Activated CD8-positive, alpha-beta memory T cell treated with anti-CD3 and anti-CD28 coated beads, Interleukin-2, amount 50 U/mL, for 48 hours (primary cell): Measurements from ENCODE around the gene SNCA.

Experiments used
- DNase-seq: peaks from one replicate; pipeline ENCODE4 v3.0.0-alpha.2; 2020

The SNCA gene

DNA sequence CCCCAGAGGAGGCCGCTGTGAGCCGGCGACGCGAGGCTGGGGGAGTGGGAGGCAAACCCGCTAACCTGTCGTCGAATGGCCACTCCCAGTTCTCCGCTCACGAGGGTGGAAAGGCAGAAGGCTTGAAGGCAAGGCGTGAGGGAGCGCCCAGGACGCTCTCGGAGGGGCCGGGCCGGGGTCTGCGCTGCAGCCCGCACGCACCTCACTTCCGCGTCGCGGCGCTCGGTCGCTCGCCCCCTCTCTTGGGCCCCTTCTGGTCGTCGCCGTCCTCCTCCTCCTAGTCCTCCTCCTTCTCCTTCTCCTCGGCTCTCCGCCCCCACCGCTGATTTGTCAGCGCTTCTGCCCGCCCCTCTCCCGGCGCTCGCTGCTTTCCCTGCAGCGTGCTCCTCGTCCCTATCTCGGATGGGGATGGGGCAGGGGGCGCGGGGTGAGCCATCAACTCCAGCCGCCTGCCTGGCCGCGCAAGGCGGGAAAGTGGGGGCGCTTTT, at the start of gene SNCA:
SNCA (minus strand) TSS at position 265 of the 488 bp plus-strand sequence. CDS start 1,494 bp downstream, outside the sequence.
- peak; percentile 62 for DNase-seq

DNA sequence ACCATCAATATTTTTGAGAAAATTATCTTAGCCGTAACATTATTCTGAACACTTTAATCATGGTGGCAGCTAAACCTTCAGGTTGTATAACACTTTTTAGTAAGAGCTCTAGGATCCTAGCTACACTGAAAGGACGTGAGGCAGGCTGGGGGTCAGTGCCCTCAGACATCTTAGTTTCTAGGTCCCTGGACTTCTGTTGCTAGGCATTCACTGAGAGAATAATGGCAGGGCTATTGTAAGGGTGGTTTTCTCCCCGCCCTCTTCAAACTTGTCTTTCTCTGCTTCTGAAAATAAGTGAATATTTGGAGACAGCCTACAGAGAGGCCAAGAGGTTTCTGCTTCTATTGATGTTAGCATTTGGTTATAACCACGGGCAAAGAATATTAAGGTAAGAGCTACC, 42.3 kb upstream of the SNCA start:
- no peak for DNase-seq

DNA sequence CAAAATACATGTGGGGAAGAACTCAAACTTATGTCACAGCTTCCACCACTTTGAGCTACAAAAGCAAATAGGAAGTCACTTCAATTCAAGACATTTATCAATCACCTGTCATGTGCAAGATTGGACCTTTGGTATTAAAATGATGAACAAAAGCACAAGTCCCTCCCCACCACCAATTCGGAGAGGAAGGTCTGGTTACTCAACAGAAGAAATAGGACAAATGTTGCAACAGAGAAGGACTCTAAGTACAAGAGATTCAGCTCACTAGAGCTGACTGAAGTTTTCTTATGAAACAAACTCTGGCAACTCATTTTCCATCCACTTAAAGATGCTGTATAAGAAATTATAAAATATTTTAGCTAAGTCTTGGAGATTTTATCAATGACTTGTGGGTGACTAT, 41.6 kb upstream of the SNCA start:
- DNase-seq = no peak

DNA sequence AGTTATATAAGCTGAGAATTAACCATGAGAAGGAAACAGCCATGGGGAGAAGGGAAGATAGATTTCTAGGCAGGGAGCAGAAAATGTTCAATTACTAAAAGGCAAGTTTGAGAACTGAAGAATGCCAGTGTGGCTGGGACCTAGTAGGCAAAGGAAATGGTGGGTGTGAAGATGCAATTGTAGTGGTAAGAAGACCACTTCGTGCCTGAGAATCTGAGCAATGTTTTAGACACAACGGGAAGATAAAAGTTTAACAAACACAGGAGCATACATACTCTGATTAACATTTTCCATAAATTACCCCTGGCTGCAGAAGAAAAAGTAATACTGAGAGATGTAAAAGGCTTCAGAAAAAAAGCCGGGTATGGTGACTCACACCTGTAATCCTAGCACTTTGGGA, 39.6 kb upstream of the SNCA start:
- DNase-seq = no peak

DNA sequence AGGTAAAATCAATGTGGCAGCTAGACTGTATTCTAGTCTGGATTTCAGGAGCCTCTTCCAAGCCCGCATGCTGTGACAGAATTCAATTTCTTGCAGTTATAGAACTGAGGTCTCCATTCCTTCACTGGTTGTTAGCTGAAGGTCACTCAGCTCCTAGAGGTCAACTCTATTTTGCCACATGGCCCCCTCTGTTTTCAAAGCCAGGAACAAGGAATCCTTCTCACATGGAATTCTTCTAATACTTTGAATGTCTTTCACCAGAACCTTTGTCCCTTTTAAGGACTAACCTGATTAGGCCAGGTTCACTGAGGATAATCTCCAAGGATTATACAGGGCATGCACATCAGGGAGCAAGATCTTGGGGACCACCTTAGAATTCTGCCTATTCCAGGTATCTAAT, 34.2 kb upstream of the SNCA start:
- no peak for DNase-seq

DNA sequence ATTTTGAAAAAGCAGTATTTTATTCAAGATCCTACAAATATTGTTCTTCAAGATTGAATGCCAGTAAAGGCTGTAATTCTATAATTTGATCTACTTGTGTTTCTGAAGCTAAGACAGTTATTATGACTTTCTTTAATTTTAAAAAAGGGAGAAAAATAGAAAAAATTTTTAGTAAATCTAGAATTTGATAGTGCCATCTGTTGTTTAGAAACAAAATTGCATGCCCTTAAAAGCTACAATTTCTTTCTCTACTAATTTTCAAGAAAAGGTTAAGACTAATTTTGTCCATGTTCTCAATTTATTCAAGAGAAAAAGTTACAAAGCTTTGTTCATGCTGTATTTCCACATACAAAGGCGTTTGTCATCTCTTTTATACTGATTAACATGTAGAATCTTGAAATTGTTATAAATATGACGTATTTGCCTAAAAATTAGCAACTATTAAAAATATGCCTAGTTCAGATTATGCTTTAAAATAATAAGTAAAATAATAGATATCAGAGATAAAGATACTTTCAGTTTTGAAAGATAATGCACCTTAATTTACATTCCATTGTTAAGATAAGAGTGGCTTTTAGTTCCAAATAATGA, 32.1 kb upstream of the SNCA start:
- no peak for DNase-seq

DNA sequence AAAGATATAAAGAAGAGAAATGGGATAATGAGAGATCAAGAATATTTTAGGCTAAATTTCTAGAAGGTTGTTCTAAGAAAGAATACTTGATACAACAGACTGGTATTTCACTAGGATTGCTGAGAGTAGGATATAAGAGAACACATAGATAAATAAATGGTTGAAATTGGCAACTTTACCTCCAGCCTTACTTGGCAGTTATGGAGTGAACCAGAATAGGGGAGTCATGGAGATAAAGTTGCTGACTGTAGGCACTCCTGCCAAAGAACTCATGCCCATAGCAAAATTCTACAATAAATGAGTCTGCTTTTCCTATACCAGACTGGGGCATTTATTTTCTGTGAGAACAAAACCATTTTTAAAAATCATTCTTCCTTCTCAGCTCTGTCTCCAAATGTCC, 31.3 kb upstream of the SNCA start:
- DNase-seq = no peak

DNA sequence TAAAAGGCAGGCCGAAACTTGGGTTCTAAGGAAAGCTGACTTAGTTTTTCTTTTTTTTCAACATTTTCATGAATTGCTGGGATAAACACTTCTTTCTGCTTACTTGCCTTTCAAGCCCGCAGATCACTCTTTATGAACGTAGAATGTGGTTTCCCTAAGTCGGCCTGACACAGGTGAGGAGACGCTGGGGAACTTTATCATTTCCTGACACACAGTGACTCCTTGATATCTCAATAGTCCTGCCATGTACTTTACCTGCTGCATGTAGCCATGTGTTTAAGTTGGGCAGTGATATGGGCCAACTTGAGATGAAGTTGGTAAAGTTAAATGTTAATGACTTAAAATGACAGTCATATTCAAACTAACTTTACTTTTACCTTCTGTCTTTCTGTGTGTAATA, 26.6 kb upstream of the SNCA start:
- no peak for DNase-seq

DNA sequence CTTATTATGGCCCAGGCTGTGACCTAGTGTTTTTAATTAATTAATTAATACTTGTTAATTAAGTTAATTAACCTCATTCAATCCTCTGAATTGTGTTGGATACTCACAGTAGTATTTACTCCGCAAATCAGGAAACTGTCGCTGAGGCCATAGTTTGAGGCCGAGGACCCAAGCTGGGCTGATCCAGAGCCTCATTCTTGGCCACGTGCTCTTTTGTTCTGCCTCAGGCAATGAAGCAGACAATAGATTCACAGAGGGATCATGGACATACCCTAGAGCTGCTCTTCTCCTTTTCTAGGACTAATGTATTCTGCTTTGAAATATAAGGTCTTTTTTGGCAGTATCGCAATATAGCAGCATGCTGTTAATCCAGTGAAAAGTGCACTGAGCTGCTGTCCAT, 24.0 kb upstream of the SNCA start:
- DNase-seq = no peak

DNA sequence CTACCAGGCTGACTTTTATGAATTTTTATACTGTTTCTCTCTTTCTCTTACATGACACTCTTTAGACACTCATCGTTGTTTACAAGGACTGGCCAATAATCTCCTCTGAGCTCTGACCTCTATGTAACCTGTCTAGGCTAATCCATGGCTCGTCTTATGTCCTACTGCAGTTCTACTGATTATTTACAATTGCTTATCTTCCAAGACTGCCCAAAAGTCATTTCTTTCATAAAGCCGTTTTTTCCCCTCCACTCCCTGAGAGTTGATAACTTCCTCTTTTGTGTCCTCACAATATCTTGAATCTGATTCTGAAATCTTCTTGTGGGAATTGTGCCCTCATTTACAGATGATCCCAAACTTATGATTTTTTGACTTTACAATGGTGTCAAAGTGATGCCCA, 18.3 kb upstream of the SNCA start:
- DNase-seq = no peak

DNA sequence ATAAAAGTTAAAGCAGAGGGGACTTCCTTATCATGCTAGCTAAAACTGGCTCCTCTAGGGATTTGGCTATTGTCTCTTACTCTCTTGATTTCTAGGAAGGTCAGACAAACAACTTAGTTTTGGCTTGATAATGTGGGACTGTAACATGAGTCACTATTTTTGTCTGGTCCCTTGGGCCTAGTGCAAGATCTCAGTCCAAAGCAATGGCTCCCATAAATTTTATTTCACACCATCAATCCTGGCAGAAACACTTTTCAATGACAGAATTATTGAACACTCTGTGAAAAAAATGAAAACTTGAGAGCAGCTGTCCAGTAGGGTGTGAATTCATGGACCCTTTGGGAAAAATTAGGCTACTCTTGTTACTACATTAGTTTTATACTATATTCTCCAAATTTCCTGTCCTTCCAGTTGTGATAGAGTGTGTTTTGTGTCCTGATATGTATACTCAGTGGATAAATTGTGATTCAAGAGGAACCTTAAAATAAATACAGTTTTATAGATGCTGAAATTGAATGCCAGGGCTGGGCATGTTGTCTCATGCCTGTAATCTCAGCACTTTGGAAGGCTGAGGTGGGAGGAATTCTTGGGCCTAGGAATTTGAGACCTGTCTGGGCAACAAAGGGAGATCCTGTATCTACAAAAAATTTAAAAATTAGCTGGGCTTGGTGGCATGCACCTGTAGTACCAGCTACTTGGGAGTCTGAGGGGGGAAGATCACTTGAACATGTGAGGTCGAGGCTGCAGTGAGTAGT, 10.8 kb upstream of the SNCA start:
- DNase-seq = no peak

DNA sequence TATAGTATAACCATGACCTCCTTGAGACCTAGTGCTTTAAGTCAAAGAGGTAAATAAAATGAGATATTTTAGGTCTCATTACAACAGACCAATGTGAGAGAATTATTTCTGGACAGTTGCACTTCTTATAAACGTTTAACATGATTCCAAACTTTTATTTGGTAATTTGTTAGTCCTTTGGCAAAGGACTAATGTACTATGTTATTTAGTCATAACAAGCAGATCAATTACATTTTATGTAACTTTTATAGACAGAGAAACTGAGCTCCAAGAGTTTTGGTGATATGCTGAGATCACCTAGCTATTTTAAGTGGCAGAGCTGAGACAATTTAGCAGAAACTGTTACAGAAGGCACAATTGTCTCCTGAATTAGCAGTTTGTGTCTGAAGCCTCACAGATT, 2.6 kb upstream of the SNCA start:
- DNase-seq = no peak

DNA sequence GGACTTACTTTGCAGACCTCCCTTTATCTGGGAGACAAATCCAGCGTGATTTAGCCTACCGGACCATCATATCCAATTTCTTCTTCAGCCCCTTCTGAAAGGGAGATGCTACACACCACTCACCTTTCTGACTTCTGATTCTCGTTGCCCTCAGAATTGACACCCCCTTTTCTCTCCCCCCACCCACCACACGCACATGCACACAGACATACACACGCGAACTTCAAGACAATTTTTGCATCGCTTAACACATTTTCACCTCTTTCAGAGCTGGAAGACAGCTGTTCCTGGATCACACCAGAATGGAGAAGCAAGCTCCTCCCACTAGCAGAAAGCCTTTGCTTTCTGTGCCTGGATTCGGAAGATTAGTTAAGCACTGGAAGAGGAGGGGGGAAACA, 1.0 kb upstream of the SNCA start:
- DNase-seq = no peak

DNA sequence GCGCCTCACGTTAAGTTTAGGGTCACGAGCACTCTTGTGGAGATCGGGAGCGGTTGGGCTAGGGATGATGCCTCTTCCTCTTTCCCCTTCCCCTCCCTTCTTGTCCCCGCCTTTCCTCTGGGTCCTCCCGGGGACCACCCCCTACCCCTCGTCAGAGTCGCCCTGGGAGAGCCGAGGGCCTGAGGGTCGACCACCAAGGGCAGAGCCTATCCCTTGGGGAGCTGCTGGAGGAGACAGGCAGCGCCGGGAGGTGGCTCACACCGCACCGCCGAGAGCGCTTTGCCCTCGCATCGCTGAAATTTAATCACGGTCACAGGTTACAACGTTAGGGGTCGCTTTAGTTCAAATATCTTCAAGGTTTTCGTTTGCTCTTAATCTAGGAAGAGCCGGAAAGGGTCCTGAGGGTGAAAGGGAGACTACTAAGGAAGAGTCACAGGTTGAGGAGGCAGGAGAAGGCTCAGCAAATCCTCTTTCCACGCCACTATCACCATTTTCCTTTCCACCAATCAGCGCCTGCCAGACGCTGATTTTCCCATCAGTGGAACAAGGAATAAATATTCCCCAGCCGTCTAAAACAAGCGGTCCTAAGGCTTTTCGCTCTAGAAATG, 528 bp upstream of the SNCA start:
- DNase-seq = peak; percentile 62

DNA sequence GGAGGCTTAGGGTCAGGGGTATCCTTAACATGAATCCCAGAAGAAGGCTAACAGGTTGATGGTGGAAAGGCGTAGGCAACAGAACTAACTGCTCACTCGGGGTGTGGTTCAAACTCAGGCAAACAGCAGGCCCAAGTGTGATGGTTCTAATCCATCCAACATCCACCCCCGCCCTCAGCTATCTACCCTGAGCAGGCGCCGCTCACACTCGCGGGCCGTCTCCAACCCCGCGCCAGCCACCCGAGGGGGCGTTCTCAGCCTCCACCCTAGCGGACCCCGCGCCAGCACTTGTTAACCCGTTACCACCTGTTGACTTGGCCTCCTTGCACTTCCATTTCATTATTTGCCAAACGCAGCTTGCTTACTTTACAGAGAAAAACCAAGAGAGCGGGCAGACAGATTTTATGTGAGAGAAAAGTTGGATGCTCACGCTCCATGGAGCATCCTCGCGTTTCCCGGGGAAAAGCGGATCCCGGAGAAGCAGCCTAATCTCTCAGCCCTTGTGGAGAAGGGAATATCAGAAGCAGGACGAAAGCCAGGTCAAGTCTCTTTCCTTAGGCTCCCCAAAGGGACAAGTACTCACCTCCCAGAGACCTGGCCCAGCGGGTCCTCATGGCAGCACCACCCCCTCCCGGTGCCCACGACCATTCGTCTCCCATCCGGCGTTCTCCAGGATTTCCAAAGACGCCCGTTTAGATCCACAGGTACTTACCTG, 773 bp downstream of the SNCA start:
- no peak for DNase-seq

DNA sequence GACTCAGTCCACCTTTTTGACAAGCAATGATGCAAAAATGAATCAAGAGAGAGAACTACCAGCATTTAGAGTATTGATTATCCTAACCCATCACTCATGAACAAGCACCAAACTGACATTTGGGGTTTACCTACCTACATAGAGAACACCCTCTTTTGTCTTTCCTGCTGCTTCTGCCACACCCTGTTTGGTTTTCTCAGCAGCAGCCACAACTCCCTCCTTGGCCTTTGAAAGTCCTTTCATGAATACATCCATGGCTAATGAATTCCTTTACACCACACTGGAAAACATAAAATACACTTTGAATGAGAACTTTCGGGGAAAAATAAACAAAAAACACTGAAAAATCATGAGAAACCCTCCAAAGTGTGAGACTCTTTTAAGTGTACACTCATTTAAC, 1.5 kb downstream of the SNCA start:
- no peak for DNase-seq

DNA sequence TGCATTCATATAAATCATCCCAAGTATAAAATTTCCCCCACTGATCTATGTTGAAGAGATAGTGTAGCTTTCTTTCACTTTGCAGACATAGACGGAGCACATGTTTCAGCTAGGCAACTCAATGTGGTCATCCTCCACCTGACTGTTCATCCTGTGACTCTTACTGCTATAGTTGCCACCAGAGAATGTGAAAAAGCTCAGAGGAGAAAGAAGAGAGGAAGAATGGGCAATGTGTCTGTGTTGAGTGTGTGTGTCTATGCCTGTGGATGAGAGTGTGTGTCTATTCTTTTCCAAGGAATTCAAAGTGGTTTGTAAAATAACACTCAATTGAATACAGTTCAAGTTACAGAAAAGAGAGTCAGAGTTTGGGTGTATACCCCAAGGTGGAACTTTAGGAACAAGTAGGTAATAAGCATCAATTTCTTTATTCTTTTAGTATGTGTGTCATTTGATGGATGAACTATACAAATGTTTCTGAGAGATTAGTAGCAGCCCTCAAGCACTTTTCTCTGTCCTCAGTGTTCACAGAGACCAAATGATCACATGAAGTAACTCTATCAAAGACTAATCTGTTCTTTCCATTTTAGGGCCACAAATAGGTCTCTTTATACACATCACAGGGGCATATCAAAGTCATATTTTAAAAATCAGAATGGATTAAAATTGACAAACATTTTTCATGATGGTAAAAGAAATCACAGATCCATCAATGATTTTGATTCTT, 2.3 kb downstream of the SNCA start:
- no peak for DNase-seq

DNA sequence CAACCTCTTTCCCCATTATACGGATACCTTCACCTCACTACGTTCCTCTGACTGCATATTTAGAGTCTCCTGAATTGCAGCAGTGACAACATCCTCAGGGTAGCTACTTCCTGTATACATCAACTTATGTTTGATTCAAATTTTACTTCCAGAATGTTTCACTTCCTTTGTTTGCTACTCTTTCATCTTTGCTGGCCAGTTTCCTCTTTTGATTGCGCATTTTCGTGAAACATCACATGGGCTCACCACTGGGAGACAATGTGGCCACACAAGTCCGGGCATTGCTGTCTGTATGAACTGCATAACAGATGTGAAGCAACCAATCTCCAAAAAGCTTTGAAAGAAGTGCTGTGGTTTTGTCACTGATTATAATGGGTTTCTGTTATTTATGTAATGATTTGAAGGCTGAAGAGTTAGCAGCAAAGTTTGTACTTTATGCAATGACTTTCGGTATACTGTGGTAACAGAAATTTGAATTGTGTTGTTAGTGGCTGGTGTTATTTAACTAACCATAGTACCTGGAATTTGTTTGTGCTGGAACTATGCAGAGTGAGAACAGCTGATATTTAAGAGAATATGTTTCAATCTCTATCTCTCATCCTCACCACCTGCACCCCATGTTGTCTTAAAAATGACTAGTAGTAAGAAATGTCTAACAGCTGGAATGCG, 7.4 kb downstream of the SNCA start:
- DNase-seq = no peak

DNA sequence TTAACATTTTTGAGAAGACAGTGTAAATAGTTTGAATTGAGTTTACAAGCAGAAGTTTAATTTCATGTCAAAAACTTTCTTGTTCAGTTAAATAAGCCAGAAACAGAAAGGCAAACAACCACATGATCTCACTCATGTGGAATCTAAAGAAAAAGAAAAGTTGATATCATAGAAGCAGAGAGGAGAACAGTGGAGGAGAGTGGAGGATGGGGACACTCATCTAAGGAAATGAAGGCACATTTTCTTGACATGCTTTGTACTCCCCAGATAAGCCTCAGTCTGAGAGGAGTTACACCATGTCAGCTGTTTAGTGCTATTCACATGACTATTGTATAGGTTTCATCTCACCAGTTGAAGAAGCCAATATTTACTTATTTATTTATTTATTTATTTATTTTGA, 13.5 kb downstream of the SNCA start:
- DNase-seq = no peak

DNA sequence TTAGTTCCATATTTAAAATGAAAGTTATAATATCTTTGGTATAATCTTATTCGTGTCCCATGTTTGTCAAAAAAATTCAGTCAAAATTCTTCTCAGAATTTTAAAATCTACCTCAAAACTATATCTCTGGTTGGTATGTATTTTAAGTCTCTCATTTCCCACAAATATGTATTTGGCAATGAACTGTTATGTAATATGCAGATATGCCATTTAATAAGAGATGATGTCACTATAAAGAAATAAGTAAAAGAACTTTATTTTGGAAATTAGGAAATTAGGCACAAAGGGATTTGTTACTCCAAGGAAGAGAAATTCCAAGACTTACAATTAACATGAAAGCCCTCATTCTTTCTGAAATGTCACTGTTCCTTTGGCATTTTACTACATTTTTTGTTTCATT, 15.3 kb downstream of the SNCA start:
- DNase-seq = no peak

DNA sequence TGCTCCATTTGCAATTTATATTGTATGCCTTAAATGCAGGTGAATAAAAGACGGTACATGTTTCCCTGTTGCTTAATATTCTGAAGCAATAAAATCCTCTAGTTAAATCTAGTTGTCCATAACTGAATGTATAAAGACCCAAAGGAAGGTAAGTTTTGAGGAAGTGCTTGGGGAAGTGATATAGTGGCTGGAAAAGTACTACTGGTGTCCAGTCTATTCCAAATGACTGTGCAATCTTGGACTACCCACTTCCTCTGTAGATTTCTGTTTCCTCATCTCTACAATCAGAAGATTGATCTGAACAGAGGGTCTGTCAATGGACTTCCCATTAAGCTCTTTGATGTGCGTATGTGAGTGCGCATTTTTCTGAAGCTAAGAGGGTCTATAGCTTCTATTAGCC, 17.0 kb downstream of the SNCA start:
- no peak for DNase-seq

DNA sequence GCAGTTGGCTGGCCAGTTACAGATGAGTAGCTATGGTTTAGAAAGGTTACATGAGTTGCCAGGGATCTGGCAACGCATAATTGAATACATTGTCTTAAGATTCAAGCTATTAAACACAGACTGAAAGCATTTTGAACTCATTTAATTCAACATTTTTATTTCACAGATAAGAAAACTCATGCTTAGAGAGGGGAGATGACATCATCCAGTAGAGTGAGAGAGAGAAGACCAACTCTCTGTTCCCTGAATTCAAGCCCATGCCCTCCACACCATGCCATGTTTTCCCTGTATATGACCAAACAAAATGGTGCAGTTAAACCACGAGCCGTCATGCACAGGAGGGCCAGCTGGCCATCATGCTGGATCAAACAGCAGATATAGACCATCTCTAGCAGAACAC, 22.6 kb downstream of the SNCA start:
- no peak for DNase-seq

DNA sequence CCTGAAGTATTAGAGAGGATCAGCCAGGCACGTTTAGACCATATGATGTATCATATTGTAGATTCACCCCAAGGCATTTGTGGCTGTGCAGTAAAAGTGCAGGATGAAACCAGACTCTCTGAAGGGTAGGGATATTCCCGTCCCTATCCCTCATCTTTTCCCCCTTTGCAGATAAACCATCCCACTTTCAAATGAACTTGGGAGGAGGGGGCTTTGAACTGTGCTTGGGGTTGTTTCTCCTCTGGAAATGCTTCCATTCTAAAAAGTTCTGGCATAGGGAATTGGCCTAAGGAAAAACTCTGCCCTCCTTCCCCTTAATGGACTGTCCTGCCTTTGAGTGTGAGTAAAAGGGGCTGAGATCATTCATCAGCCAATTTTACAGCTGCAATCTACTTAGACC, 23.8 kb downstream of the SNCA start:
- DNase-seq = no peak
